PC-9 (cell line): Measurements from ENCODE around the gene MYBL2. TPM values are rescaled to one million over a fixed set of nuclear protein-coding genes. Genes with fewer than 3 reads are reported as not detected.

Experiments used
- BruUV-seq: library from RNA; stranded (reverse); fragments of 400-500 nt; replicated peaks from 2 replicates; lab custom pipeline; 2021; lab: Mats Ljungman, UMichigan
- CTCF ChIA-PET: fragments of 300-600 bp; sonication (Branson Sonifier 250); formaldehyde crosslinking; loops from one replicate; lab custom pipeline; 2022; ENCODE audit warnings: antibody characterized with exemption; lab: Charles Lee
- POLR2A ChIA-PET: fragments of 300-600 bp; sonication (Branson Sonifier 250); formaldehyde crosslinking; loops from one replicate; lab custom pipeline; 2022; ENCODE audit warnings: antibody characterized with exemption; ENCODE audit not compliant: unreplicated experiment; lab: Charles Lee
- DNase-seq, 2 experiments: peaks; one replicate each; pipeline versions ENCODE4 v3.0.0 to v3.0.0-alpha.2; 2015 to 2022; ENCODE audit warnings: mixed read lengths in 1 of 2
- H2AFZ ChIP-seq: fragments of 200-600 bp; sonication (generic); 2 replicates; pipeline ENCODE4 v1.8.1; 2017; ENCODE audit warnings: antibody characterized with exemption
- H3F3A ChIP-seq: fragments of 200-600 bp; sonication (generic); 2 replicates; pipeline ENCODE4 v1.8.1; 2017; ENCODE audit warnings: antibody characterized with exemption, mild to moderate bottlenecking, low read depth; ENCODE audit not compliant: insufficient read depth
- H3K27ac ChIP-seq: fragments of 200-600 bp; sonication (generic); 2 replicates; pipeline ENCODE4 v1.6.1; 2016; ENCODE audit warnings: mixed run types
- H3K27me3 ChIP-seq: fragments of 200-600 bp; sonication (generic); 2 replicates; pipeline ENCODE4 v1.6.1; 2016; ENCODE audit warnings: low read depth, mixed run types; ENCODE audit not compliant: insufficient read depth
- H3K36me3 ChIP-seq: fragments of 200-600 bp; sonication (generic); 2 replicates; pipeline ENCODE4 v1.6.1; 2016; ENCODE audit warnings: low read depth, mixed run types
- H3K4me1 ChIP-seq: fragments of 200-600 bp; sonication (generic); replicated peaks from 2 replicates; pipeline ENCODE4 v1.6.1; 2016; ENCODE audit warnings: mixed run types; ENCODE audit not compliant: insufficient read depth
- H3K4me2 ChIP-seq: fragments of 200-600 bp; sonication (generic); 2 replicates; pipeline ENCODE4 v1.6.1; 2017; ENCODE audit warnings: mixed run types
- H3K4me3 ChIP-seq: fragments of 200-600 bp; sonication (generic); 2 replicates; pipeline ENCODE4 v1.6.1; 2016; ENCODE audit warnings: mixed run types
- H3K79me2 ChIP-seq: fragments of 200-600 bp; sonication (generic); 2 replicates; pipeline ENCODE4 v1.6.1; 2017; ENCODE audit warnings: low read depth, mixed run types
- H3K9me2 ChIP-seq: fragments of 200-600 bp; sonication (generic); 2 replicates; pipeline ENCODE4 v1.8.1; 2017; ENCODE audit warnings: mild to moderate bottlenecking; ENCODE audit not compliant: insufficient read depth
- H3K9me3 ChIP-seq: fragments of 200-600 bp; sonication (generic); 2 replicates; pipeline ENCODE4 v1.8.1; 2016; ENCODE audit warnings: low read depth; ENCODE audit not compliant: insufficient read depth
- H4K20me1 ChIP-seq: fragments of 200-600 bp; sonication (generic); 2 replicates; pipeline ENCODE4 v1.8.1; 2017; ENCODE audit not compliant: insufficient read depth
- EZH2 ChIP-seq: fragments of 200-600 bp; sonication (generic); IDR thresholded peaks from 2 replicates; pipeline ENCODE4 v1.8.0; 2017; ENCODE audit warnings: antibody characterized with exemption, low read depth
- intact Hi-C: fragments of 100-400 bp; cut with micrococcal nuclease; formaldehyde crosslinking; loops from one replicate; pipeline ENCODE4 v1.10.0; 2022; ENCODE audit not compliant: unreplicated experiment
- total RNA-seq: library from RNA; stranded (reverse); gene quantifications from 2 replicates; pipeline ENCODE4 v1.2.3, GENCODE V29; 2021
- TF ChIP-seq, protein P1 (sequence below): fragments of 200-600 bp; sonication (generic); conservative IDR thresholded peaks from 2 replicates; pipeline ENCODE4 v1.6.1; 2017; ENCODE audit warnings: mixed run types, antibody characterized with exemption, mild to moderate bottlenecking, moderate library complexity

Gene MYBL2
- total RNA-seq, 1 experiment from 2014 or later: 152 TPM

DNA sequence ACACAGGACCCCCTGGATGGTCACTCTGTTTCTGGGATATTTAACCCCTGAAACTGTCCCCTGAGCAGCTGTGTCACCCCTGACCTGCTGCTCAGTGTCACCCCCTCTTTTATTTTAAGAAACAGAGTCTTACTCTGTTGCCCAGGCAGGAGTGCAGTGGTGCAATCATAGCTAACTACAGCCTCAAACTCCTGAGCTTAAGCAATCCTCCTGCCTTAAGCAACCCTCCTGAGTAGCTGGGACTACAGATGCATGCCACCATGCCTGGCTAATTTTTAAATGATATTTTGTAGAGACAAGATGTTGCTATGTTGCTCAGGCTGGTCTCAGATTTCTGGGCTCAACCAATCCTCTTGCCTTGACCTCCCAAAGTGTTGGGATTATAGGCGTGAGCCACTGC, 81.4 kb downstream of the MYBL2 start:
- Histone ChIP-seq H3K9me2 (no peaks in the 10 kb centered on the region), H3K4me1 (peaks cover 69% of the 10 kb centered on the region), H3K27me3 (no peaks in the 10 kb centered on the region), H3K79me2 (no peaks in the 10 kb centered on the region), H3K4me3 (no peak overlapping the region), H3K36me3 (no peaks in the 10 kb centered on the region), H3K4me2 (no peak overlapping the region), H2AFZ (no peak overlapping the region), H3F3A (peaks cover 37% of the 10 kb centered on the region; the same call in 1 of the 2 replicates), H3K27ac (no peak overlapping the region), H3K9me3 (no peaks in the 10 kb centered on the region), H4K20me1 (no peaks in the 10 kb centered on the region)
- POLR2A ChIA-PET: interaction anchor here (0.6 to 0.7 kb wide), 2 partner anchors 30 to 438 kb away, joined by 3 to 7 read pairs; no protein-coding TSS in a partner anchor
- intact Hi-C loops: no loop called here
- no TSS peak for BruUV-seq
- CTCF ChIA-PET: interaction anchor here (0.6 to 1.3 kb wide), 6 partner anchors 56 to 332 kb away, joined by 3 to 9 read pairs (median 5); no protein-coding TSS in a partner anchor
- no peak for TF ChIP-seq EZH2
- TF ChIP-seq, protein P1, sequence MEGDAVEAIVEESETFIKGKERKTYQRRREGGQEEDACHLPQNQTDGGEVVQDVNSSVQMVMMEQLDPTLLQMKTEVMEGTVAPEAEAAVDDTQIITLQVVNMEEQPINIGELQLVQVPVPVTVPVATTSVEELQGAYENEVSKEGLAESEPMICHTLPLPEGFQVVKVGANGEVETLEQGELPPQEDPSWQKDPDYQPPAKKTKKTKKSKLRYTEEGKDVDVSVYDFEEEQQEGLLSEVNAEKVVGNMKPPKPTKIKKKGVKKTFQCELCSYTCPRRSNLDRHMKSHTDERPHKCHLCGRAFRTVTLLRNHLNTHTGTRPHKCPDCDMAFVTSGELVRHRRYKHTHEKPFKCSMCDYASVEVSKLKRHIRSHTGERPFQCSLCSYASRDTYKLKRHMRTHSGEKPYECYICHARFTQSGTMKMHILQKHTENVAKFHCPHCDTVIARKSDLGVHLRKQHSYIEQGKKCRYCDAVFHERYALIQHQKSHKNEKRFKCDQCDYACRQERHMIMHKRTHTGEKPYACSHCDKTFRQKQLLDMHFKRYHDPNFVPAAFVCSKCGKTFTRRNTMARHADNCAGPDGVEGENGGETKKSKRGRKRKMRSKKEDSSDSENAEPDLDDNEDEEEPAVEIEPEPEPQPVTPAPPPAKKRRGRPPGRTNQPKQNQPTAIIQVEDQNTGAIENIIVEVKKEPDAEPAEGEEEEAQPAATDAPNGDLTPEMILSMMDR: no peak
- no peak for DNase-seq

- peak overlapping the region; percentile 13; the same call in 1 of the 2 replicates for H3K4me3 ChIP-seq
- ChIA-PET POLR2A (interaction anchor here (0.7 kb wide), 2 partner anchors 14 to 1389 kb away, joined by 3 to 6 read pairs; no protein-coding TSS in a partner anchor), CTCF (interaction anchor here (0.6 to 1.7 kb wide), 7 partner anchors 93 to 438 kb away, joined by 3 to 10 read pairs (median 3); no protein-coding TSS in a partner anchor)
- peak in 1 of 2 experiments; percentile 87 for DNase-seq
- H3K27ac ChIP-seq: no peak overlapping the region
- peaks cover 62% of the 10 kb centered on the region for H3K4me1 ChIP-seq
- no peaks in the 10 kb centered on the region for H3K27me3 ChIP-seq
- H2AFZ ChIP-seq: no peak overlapping the region; the same call in 1 of the 2 replicates
- H3K79me2 ChIP-seq: no peaks in the 10 kb centered on the region
- no peaks in the 10 kb centered on the region for H3K9me2 ChIP-seq
- no TSS peak for BruUV-seq
- H3F3A ChIP-seq: peaks cover 37% of the 10 kb centered on the region; the same call in 1 of the 2 replicates
- H3K9me3 ChIP-seq: no peaks in the 10 kb centered on the region
- TF ChIP-seq, protein P1: peak; percentile 100
- TF ChIP-seq EZH2: no peak
- no peaks in the 10 kb centered on the region for H3K36me3 ChIP-seq
- intact Hi-C loops: loop anchor here (1.0 to 2.0 kb wide), 2 partner anchors 330 to 637 kb away; no protein-coding TSS in a partner anchor
- H3K4me2 ChIP-seq: peak overlapping the region; percentile 64
- H4K20me1 ChIP-seq: no peaks in the 10 kb centered on the region
Measured at GRCh38 chr20:43749734-43750294, 82.9 kb downstream of the MYBL2 start.

- Histone ChIP-seq H3K4me3 (no peak overlapping the region), H3K9me3 (no peaks in the 10 kb centered on the region), H3K27me3 (no peaks in the 10 kb centered on the region), H3K4me1 (peaks cover 55% of the 10 kb centered on the region), H3F3A (peaks cover 35% of the 10 kb centered on the region; the same call in 1 of the 2 replicates), H3K79me2 (no peaks in the 10 kb centered on the region), H3K9me2 (no peaks in the 10 kb centered on the region), H3K27ac (peak overlapping the region; percentile 71), H3K4me2 (peak overlapping the region; percentile 32; the same call in 1 of the 2 replicates), H2AFZ (no peak overlapping the region), H3K36me3 (no peaks in the 10 kb centered on the region), H4K20me1 (no peaks in the 10 kb centered on the region)
- no peak for DNase-seq
- TF ChIP-seq, protein P1: no peak
- TF ChIP-seq EZH2: no peak
- no TSS peak for BruUV-seq
- POLR2A ChIA-PET: interaction anchor here (0.6 to 1.0 kb wide), 3 partner anchors 31 to 160 kb away, joined by 3 to 8 read pairs (median 4); no protein-coding TSS in a partner anchor
- CTCF ChIA-PET: interaction anchor here (0.6 to 1.7 kb wide), 7 partner anchors 92 to 340 kb away, joined by 3 to 10 read pairs (median 4); no protein-coding TSS in a partner anchor
- intact Hi-C loops: loop anchor here (1.0 to 2.0 kb wide), 6 partner anchors 32 to 636 kb away; no protein-coding TSS in a partner anchor
Measured at GRCh38 chr20:43750774-43751166, 83.9 kb downstream of the MYBL2 start.
